Vagina (tissue), 2 donors: ENCODE measurements around the gene DDX5. TPM values are rescaled to one million over a fixed set of nuclear protein-coding genes. Genes with fewer than 3 reads are reported as not detected.

Experiments
- DNase-seq, 2 donors: peaks; one replicate each; pipeline ENCODE4 v3.0.0-alpha.2; 2017; ENCODE audit errors: extremely low spot score in 2 of 2
- H3K27ac ChIP-seq: fragments of 200-600 bp; sonication (generic); one replicate; pipeline ENCODE4 v1.5.1; 2019
- H3K27me3 ChIP-seq: fragments of 200-600 bp; sonication (generic); one replicate; pipeline ENCODE4 v1.5.1; 2019
- H3K36me3 ChIP-seq, 2 donors: fragments of 200-600 bp; sonication (generic); one replicate each; pipeline ENCODE4 v1.5.1; 2017 to 2019
- H3K4me1 ChIP-seq: fragments of 200-600 bp; sonication (generic); one replicate; pipeline ENCODE4 v1.5.1; 2019
- H3K4me3 ChIP-seq, 2 donors: fragments of 200-600 bp; sonication (generic); 1 replicate in 1 of 2; 2 replicates in 1 of 2; pipeline ENCODE4 v1.5.1; 2016 to 2019
- H3K9me3 ChIP-seq: fragments of 200-600 bp; sonication (generic); one replicate; pipeline ENCODE4 v1.5.1; 2019
- CTCF ChIP-seq, 3 experiments: fragments of 450-650 bp in 2 of 3; fragments of 200-600 bp in 1 of 3; sonication (generic) in 1 of 3; IDR thresholded peaks; one replicate each; pipeline ENCODE4 v1.5.1; 2017 to 2019; ENCODE audit warnings: antibody characterized with exemption in 3 of 3, mild to moderate bottlenecking in 2 of 3, moderate library complexity in 2 of 3
- POLR2A ChIP-seq, 2 donors: fragments of 450-650 bp; IDR thresholded peaks; one replicate each; pipeline ENCODE4 v1.6.1; 2017; ENCODE audit warnings: antibody characterized with exemption in 2 of 2, mild to moderate bottlenecking in 2 of 2, moderate library complexity in 2 of 2
- POLR2AphosphoS5 ChIP-seq, 2 donors: sonication (generic); formaldehyde crosslinking; IDR thresholded peaks; one replicate each; pipeline ENCODE4 v1.9.0; 2017; ENCODE audit warnings: antibody characterized with exemption in 2 of 2, mild to moderate bottlenecking in 2 of 2, low read depth in 1 of 2; ENCODE audit not compliant: insufficient read depth in 1 of 2
- intact Hi-C: fragments of 100-400 bp; cut with DNase I; formaldehyde crosslinking; loops from one replicate; pipeline ENCODE4 v1.15.1; 2023
- total RNA-seq: library from RNA; depleted of rRNA; stranded (reverse); fragments of >200 nt; gene quantifications from one replicate; pipeline ENCODE4 v1.2.3, GENCODE V29; 2016

Gene DDX5
- 618 TPM for total RNA-seq

GRCh38 chr17:64506201-64506575 lies at the start of gene DDX5:
DDX5 (minus strand) TSS chr17:64506289; CDS start chr17:64506119, 170 bp downstream.
- Histone ChIP-seq H3K36me3 (peaks cover 5 to 48% of the 10 kb centered on the region in 2 donors), H3K9me3 (no peaks in the 10 kb centered on the region), H3K27me3 (no peaks in the 10 kb centered on the region), H3K27ac (peak within 1 kb of the TSS; percentile 99), H3K4me1 (peaks cover 63% of the 10 kb centered on the region), H3K4me3 (peak within 1 kb of the TSS; percentile 76 to 89)
- TF ChIP-seq CTCF (IDR thresholded peaks at IDR 0.05), result no peak
- TF ChIP-seq POLR2A (IDR thresholded peaks at IDR 0.05), result peak in 1 of 2 donors; percentile 96
- TF ChIP-seq POLR2AphosphoS5 (IDR thresholded peaks at IDR 0.05; ENCODE audit: insufficient read depth in 1 of 2, low read depth in 1 of 2), result peak; percentile 21 to 81
- peak; percentile 98 to 99 for DNase-seq
- intact Hi-C loops, result no loop called here

- DNase-seq, result no peak
- Histone ChIP-seq H3K27ac (no peak overlapping the region), H3K27me3 (no peaks in the 10 kb centered on the region), H3K4me3 (no peak overlapping the region), H3K4me1 (peaks cover 7% of the 10 kb centered on the region), H3K9me3 (no peaks in the 10 kb centered on the region), H3K36me3 (peaks cover 0 to 34% of the 10 kb centered on the region in 2 donors)
- intact Hi-C loops, result no loop called here
- no peak for TF ChIP-seq POLR2A (IDR thresholded peaks at IDR 0.05)
- TF ChIP-seq POLR2AphosphoS5 (IDR thresholded peaks at IDR 0.05; ENCODE audit: insufficient read depth in 1 of 2, low read depth in 1 of 2), result no peak
- no peak for TF ChIP-seq CTCF (IDR thresholded peaks at IDR 0.05)
Measured at GRCh38 chr17:64555281-64555680, 49.2 kb upstream of the DDX5 start.

GRCh38 chr17:64554028-64554637 lies 48.0 kb upstream of the DDX5 start:
- no peaks in the 10 kb centered on the region for H3K27me3 ChIP-seq
- H3K36me3 ChIP-seq, result peaks cover 0 to 30% of the 10 kb centered on the region in 2 donors
- intact Hi-C loops, result no loop called here
- TF ChIP-seq POLR2AphosphoS5 (IDR thresholded peaks at IDR 0.05; ENCODE audit: insufficient read depth in 1 of 2, low read depth in 1 of 2), result no peak
- no peak for TF ChIP-seq CTCF (IDR thresholded peaks at IDR 0.05)
- no peak for TF ChIP-seq POLR2A (IDR thresholded peaks at IDR 0.05)
- H3K4me3 ChIP-seq, result no peak overlapping the region
- H3K27ac ChIP-seq, result no peak overlapping the region
- peaks cover 7% of the 10 kb centered on the region for H3K4me1 ChIP-seq
- H3K9me3 ChIP-seq, result no peaks in the 10 kb centered on the region
- no peak for DNase-seq

- TF ChIP-seq POLR2AphosphoS5 (IDR thresholded peaks at IDR 0.05; ENCODE audit: insufficient read depth in 1 of 2, low read depth in 1 of 2), result no peak
- TF ChIP-seq CTCF (IDR thresholded peaks at IDR 0.05), result no peak
- no peak for TF ChIP-seq POLR2A (IDR thresholded peaks at IDR 0.05)
- Histone ChIP-seq H3K9me3 (no peaks in the 10 kb centered on the region), H3K4me3 (no peak overlapping the region), H3K27me3 (no peaks in the 10 kb centered on the region), H3K4me1 (peaks cover 7% of the 10 kb centered on the region), H3K36me3 (peaks cover 0 to 42% of the 10 kb centered on the region in 2 donors), H3K27ac (no peak overlapping the region)
- intact Hi-C loops, result no loop called here
- no peak for DNase-seq
Measured at GRCh38 chr17:64551461-64551860, 45.4 kb upstream of the DDX5 start.

GRCh38 chr17:64547319-64547718 lies 41.2 kb upstream of the DDX5 start:
- no peak for TF ChIP-seq CTCF (IDR thresholded peaks at IDR 0.05)
- no peak for TF ChIP-seq POLR2A (IDR thresholded peaks at IDR 0.05)
- no peak for TF ChIP-seq POLR2AphosphoS5 (IDR thresholded peaks at IDR 0.05; ENCODE audit: insufficient read depth in 1 of 2, low read depth in 1 of 2)
- Histone ChIP-seq H3K27ac (no peak overlapping the region), H3K27me3 (no peaks in the 10 kb centered on the region), H3K4me3 (no peak overlapping the region), H3K36me3 (peaks cover 0 to 30% of the 10 kb centered on the region in 2 donors), H3K4me1 (peaks cover 7% of the 10 kb centered on the region), H3K9me3 (no peaks in the 10 kb centered on the region)
- DNase-seq, result no peak
- intact Hi-C loops, result no loop called here
